ENCODE results near the gene SPAM1.

GRCh38 chr7:123961771-123962170 is 36.7 kb downstream of the SPAM1 start:
- TF ChIP-seq CTCF (conservative IDR thresholded peaks at IDR 0.05; ENCODE audit: low read depth in 2 of 2) = no peak
- no peak for TF ChIP-seq POLR2AphosphoS5 (IDR thresholded peaks at IDR 0.05; ENCODE audit: low read depth)
- no peak for TF ChIP-seq EZH2phosphoT487 (IDR thresholded peaks at IDR 0.05; ENCODE audit: unreplicated experiment)
- TF ChIP-seq STAT1 (IDR thresholded peaks at IDR 0.05; ENCODE audit: unreplicated experiment) = no peak
- TF ChIP-seq JUNB (IDR thresholded peaks at IDR 0.05; ENCODE audit: unreplicated experiment) = no peak
- no peak for TF ChIP-seq REST (IDR thresholded peaks at IDR 0.05; ENCODE audit: unreplicated experiment)
- no peak for TF ChIP-seq EZH2 (IDR thresholded peaks at IDR 0.05; ENCODE audit: low read depth, unreplicated experiment)
- TF ChIP-seq NANOG (IDR thresholded peaks at IDR 0.05; ENCODE audit: borderline replicate concordance) = no peak
- no peak for TF ChIP-seq CREB1 (CRISPR knock-in tag; IDR thresholded peaks at IDR 0.05; ENCODE audit: low read depth)
